HG03469 (cell line): ENCODE measurements around the gene ZNF536.
"Not testable (repeated sequence)": the region's sequence is repeated elsewhere in the genome, so short reads cannot be mapped to it uniquely, and the experiment has no call there.

Experiments used
- ATAC-seq: cut with Tn5 transposase; IDR thresholded peaks from one replicate; pipeline ENCODE4 v1.9.1; 2021; ENCODE audit warnings: mild to moderate bottlenecking, moderate library complexity, moderate number of reproducible peaks; ENCODE audit not compliant: unreplicated experiment

The ZNF536 gene

DNA sequence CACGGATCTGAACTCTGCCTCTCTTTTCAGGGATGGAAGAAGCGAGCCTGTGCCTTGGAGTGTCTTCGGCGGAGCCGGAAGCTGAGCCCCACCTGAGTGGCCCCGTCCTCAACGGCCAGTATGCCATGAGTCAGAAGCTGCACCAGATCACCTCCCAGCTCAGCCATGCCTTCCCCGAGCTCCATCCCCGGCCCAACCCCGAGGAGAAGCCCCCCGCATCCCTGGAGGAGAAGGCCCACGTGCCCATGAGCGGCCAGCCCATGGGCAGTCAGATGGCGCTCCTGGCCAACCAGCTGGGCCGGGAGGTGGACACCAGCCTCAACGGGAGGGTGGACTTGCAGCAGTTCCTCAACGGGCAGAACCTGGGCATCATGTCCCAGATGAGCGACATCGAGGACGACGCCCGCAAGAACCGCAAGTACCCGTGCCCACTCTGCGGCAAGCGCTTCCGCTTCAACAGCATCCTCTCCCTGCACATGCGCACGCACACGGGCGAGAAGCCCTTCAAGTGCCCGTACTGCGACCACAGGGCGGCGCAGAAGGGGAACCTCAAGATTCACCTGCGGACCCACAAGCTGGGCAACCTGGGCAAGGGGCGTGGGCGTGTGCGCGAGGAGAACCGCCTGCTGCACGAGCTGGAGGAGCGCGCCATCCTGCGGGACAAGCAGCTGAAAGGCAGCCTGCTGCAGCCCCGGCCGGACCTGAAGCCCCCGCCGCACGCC, 71.5 kb downstream of the ZNF536 start:
- ATAC-seq = no peak

DNA sequence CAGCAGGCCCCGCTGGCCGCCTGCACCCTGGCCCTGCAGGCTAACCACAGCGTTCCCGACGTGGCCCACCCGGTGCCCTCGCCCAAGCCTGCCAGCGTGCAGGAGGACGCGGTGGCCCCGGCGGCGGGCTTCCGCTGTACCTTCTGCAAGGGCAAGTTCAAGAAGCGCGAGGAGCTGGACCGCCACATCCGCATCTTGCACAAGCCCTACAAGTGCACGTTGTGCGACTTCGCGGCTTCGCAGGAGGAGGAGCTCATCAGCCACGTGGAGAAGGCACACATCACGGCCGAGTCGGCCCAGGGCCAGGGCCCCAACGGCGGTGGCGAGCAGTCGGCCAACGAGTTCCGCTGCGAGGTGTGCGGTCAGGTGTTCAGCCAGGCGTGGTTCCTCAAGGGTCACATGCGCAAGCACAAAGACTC, 72.1 kb downstream of the ZNF536 start:
- no peak for ATAC-seq

- no peak for ATAC-seq
Measured at GRCh38 chr19:30444686-30445232, 72.6 kb downstream of the ZNF536 start.

GRCh38 chr19:30445385-30445784, 73.2 kb downstream of the ZNF536 start:
- no peak for ATAC-seq

DNA sequence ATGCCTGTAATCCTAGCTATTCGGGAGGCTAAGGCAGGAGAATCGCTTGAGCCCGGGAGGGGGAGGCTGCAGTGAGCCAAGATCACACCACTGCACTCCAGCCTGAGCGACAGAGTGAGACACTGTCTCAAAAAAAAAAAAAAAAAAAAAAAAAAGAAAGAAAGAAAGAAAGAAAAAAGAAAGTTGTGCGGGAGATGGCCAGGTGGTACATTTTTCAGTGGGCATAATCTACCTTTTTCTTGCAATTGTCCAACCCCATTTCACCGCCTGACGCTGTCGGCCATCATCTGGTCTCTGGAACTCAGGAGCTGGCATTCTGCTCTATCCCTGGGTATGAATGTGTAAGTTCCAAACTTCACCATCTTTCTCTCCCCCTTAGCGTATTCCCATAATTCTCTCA, 73.9 kb downstream of the ZNF536 start:
- not testable (repeated sequence) for ATAC-seq

DNA sequence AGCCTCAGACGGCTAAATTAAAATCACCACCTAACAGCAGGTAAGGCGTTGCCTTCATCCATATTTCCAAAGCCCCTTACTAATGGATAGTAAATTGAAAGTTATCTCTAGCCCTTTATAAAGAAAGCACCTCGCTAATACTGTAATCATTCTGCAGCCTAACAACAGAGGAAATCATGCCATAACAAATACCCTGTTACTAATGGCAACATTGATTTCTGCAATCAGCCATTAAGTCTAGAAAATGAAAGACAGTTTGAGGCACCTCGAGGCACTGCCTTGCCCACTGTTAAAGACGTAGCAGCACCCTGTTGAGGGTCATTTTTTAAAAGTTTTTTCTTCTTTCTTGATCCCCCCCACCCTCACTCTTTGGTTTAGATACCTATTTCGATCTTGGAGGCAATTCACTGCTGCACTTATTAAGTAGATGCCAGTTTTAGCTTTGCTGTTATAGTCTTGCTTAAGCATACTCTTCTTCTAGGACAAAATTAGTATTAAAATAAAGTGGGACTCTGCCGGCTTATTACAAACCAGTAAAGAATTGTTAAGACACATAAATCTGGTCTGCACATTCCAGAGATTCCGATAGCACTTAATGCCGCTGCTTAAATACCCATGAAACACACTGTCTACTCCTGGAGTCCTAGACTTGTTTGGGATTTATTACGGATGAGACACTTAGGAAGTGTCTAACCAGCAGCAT, 74.8 kb downstream of the ZNF536 start:
- no peak for ATAC-seq

DNA sequence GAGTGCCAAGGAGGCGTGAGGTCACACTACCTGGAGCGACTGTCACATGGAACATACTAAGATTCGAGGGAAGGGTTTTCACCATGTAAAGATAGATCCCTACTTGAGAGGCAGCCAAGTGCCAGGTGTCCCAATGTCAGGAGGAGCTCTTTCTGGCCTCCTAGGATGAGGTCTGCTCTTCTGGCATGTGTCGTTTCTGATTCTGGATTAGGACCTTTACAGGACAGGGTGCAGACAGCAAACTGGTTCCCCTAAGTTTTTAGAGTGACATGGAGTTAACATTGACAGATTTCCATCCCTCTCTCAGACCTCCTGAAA, 75.3 kb downstream of the ZNF536 start:
- no peak for ATAC-seq

- ATAC-seq = no peak
Measured at GRCh38 chr19:30448386-30449077, 76.3 kb downstream of the ZNF536 start.

- no peak for ATAC-seq
Measured at GRCh38 chr19:30449078-30449590, 77.0 kb downstream of the ZNF536 start.

DNA sequence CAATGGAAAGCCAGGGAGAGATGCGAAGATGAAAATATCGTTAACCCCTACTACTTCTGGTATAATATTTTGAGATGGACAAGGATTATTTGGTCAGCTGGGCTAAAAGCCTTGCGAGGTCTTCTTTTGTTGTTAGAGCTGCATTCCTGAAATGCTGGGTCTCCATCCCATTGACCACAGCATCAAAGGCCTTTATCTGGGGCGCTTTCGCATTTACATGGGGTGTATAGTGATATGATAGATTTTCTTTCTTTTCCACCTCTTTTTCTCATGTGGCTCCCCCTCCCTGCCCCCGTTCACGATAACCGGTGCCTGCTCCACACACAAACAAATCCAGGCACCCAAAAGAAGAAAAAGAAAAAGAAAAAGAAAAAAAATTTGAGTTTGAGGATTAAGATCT, 77.5 kb downstream of the ZNF536 start:
- ATAC-seq = no peak

GRCh38 chr19:30450100-30450499, 77.9 kb downstream of the ZNF536 start:
- no peak for ATAC-seq

DNA sequence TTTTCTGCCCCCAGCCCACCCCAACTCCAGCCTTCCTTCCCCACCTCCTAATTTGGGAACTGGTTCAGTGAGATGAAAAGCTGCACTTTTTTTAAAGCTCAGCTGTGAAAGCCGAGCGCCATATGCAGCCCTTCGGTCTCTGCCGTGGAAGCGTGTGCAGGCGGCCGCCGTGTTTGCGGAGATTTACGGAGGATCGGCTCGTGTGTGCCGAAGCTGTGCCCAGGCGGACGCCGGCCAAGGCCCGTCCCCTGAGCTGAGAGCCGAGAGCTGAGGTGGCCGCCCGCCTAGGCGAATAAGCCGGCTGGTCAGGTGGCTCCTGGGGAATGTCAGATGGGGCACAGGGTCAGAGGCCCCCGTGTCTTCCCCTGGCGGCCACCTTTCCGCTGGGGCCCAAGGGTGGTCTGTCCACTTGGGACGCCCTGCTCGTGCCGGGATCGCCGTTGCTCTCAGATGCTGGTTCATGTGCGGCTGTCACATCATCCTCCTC, 78.7 kb downstream of the ZNF536 start:
- ATAC-seq = no peak

DNA sequence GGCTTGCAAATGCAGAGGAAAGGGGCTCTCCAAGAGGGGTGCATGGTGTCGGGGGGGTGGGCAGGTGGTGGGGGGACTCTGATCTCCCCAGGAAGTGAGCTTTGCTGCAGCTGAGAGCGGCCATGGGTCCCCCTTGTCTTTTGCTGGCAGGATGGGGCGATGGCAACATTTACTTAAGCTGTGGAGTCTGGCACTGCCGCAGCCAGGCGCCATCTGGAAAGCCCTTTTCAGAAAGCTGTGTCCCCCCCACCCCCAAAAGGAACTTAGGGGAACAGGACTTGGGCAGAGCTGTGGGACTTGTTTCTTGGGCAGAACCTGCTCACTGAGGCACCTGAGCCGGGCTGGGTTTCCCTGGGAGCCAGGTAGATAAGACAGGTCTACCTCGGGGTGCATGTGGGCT, 80.7 kb downstream of the ZNF536 start:
- no peak for ATAC-seq

DNA sequence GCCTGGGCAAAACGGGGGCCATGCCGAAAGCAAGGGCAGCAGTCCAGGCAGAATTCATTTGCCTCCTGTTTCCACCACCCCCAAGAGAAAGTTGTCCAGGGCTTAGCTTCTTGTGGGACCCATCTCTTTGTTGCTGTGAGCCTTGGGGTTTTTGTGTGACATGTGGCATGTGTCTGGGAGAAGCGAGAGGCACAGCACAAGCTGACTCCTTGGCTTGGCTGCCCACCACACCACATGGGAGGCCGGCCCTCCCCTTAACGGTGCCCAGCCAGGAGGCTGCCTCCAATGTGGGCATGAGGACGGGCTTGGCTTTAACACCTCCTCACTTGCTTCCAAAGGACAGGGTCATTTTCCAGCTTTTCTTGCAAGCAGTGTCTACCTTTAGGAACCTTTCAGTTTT, 81.6 kb downstream of the ZNF536 start:
- no peak for ATAC-seq

- no peak for ATAC-seq
Measured at GRCh38 chr19:30455881-30456280, 83.7 kb downstream of the ZNF536 start.

- ATAC-seq = no peak
Measured at GRCh38 chr19:30457484-30457883, 85.3 kb downstream of the ZNF536 start.

GRCh38 chr19:30459859-30460258, 87.7 kb downstream of the ZNF536 start:
- no peak for ATAC-seq

DNA sequence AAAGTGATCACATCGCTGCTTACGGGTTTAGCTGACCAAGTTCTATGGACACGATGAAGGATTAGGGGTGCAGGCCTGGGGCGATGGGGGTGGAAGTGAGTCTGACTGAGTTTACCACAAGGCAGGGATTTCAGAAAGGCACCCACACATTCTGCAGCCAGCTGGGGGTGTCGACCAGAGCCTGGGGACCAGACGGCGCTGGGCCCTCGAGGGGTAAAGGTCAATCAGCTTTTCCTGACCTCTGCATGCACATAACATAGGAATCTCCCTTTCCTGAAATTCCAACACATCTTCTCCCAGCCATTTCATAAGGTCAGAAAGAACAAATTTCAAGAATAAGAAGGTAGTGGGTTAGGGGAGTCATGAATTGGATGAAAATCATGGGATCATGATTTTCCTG, 92.0 kb downstream of the ZNF536 start:
- no peak for ATAC-seq

DNA sequence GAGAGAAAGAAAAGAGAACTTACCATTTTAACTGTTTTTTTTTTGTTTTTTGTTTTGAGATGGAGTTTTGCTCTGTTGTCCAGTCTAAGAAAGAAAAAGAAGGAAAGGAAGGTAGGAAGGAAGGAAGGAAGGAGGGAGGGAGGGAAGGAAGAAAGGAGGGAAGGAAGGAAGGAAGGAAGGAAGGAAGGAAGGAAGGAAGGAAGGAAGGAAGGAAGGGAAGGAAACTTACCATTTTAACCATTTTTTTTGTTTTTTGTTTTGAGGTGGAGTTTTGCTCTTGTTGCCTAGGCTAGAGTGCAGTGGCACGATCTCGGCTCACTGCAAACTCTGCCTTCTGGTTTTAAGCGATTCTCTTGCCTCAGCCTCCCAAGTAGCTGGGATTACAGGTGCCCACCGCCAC, 94.4 kb downstream of the ZNF536 start:
- not testable (repeated sequence) for ATAC-seq

DNA sequence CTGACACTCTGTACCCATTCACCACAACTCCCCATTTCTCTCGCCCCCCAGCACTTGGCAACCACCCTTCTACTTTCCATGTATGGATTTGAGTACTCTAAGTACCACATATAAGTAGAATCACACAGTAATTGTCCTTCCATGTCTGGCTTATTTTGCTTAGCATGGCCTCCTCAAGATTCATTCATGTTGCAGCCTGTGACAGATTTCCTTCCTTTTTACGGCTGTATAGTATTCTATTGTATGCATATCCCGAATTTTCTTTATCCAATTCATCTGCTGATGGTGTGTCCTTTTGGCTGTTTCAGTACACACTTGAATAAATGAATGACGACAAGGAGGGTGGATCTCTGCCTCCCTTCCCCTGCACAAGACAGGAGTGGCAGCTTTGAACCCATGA, 95.1 kb downstream of the ZNF536 start:
- no peak for ATAC-seq

DNA sequence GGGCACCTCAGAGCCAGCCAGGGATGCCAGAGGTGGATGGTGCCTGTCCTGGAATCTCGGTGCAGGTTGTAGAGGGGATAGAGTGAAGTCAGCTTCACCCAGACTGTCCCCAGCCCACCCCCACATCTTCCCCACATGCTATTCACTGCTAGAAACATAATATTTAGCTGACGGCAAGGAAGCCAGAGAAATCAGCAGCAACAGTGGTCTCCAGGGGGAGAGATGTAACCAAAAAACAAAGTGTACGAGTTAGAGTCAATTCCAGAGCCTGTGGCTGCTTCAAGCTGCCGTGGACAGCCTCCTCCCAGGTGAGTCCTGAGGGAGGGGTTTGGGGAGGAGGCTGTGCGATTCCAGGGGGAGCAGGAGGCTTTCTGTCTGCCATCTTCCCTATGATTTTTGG, 97.6 kb downstream of the ZNF536 start:
- no peak for ATAC-seq
